ENCODE data around the gene NR1D1.

The NR1D1 gene

DNA sequence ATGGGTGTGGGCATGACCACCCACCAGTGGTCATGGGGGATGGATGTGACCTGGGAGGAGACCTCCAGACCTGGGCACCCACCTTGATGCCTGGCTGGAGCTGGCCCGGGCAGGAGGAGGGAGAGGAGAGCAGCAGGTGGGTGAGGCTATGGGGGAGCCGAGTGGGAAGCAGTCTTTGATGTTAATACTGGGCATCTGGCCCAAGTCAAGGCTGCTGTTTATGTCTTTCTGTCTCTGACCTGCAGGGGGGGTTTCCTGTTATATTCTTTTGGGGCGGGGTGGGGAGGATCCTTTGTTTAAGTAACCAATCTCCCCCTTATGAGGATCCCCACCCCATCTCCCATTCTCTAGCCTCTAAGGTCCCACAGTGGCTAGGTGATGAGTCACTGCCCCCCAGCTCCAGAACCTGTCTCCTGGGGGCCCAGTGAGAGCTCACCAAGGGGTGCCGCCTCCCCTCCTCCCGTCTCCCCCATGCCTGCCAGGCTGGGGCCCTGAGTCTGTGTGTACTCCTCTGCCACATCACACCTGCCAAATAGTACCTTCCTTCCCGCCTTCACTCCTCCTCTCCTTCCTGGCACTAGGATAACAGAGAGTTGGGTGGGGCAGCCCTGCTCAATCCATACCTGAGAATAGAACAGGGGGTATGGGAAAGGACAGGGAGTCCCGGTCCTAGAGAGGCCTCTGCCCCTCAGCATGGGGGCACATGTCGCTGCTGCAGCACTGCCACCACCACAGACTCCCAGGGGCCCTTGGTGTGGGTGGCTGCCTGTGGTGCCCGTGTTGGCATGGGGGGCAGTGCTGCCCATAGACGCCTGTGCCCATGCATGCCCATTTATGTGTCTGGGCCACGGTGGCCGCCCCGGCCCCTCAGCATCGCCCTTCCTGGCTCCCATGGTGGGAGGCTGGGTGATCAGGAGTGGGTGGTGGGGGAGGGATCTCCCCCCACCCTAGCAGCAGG, 30.4 kb downstream of the NR1D1 start:
- CTCF ChIA-PET, result interaction anchor here (0.7 to 19.3 kb wide), 7 partner anchors 9 to 98 kb away, joined by 3 to 273 read pairs (median 5); partner anchors contain the start of gene NR1D1
- POLR2A ChIA-PET, result interaction anchor here (0.5 to 0.8 kb wide), 3 partner anchors 12 to 44 kb away, joined by 3 read pairs; partner anchors contain the start of gene NR1D1

DNA sequence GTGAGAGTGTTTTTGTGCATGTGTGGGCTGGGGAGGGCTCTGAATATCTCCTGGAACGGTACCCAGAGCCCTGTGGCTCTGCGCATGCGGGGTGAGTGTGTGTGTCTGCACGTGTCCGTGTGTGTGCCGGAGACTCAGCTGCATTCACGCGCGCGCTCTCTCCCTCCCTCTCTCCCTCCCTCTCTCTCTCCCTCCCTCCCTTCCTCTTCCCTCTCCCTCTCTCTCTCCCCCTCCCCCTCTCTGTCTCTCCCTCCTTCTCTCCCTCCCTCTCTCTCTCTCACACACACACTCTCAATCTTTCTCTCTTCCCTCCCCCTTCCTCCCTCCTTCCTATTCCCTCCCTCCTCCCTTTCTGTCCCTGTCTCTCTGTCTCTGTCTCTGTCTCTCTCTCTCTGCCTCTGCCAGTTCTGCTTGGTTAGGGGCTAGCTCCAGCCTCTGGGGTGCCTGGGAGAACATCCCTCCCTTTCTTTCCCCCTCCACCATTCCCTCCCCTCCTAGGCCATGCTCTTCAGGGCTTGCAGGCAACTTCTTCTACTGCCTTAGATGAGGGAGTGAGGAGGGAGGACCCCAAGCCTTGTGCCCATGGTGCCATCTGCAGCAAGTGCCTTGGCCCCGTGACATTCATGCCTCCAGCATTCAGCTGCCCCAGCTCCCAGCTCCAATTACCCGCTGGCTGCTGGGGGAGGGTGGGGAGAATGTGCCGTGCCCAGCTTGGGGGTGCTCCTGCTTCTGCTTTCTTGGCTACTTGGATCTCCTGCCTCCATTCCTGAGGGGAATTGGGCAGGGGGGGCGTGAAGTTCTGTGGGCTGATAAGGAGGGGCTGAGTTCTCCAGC, 31.3 kb downstream of the NR1D1 start:
- peak overlapping the region; percentile 41 for H3K4me3 ChIP-seq (ENCODE audit: low read depth, low read length)
- ChIA-PET CTCF (interaction anchor here (0.7 to 19.3 kb wide), 12 partner anchors 8 to 99 kb away, joined by 3 to 273 read pairs (median 4); partner anchors contain the start of gene NR1D1), POLR2A (interaction anchor here (0.5 to 1.1 kb wide), 5 partner anchors 13 to 45 kb away, joined by 3 to 4 read pairs (median 3); partner anchors contain the start of genes MED24 and NR1D1)
- TF ChIP-seq, protein P1, sequence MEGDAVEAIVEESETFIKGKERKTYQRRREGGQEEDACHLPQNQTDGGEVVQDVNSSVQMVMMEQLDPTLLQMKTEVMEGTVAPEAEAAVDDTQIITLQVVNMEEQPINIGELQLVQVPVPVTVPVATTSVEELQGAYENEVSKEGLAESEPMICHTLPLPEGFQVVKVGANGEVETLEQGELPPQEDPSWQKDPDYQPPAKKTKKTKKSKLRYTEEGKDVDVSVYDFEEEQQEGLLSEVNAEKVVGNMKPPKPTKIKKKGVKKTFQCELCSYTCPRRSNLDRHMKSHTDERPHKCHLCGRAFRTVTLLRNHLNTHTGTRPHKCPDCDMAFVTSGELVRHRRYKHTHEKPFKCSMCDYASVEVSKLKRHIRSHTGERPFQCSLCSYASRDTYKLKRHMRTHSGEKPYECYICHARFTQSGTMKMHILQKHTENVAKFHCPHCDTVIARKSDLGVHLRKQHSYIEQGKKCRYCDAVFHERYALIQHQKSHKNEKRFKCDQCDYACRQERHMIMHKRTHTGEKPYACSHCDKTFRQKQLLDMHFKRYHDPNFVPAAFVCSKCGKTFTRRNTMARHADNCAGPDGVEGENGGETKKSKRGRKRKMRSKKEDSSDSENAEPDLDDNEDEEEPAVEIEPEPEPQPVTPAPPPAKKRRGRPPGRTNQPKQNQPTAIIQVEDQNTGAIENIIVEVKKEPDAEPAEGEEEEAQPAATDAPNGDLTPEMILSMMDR (IDR thresholded peaks at IDR 0.05; ENCODE audit: insufficient read depth, low read length, missing control alignments), result no peak
- peak; percentile 36 for DNase-seq (ENCODE audit: low read depth, low spot score)

More for the DNA sequence above, 30.4 kb downstream of the NR1D1 start:
- DNase-seq (ENCODE audit: low read depth, low spot score), result no peak
- no peak overlapping the region; the same call in none of the 2 replicates for H3K4me3 ChIP-seq (ENCODE audit: low read depth, low read length)
- TF ChIP-seq, protein P1 (IDR thresholded peaks at IDR 0.05; ENCODE audit: insufficient read depth, low read length, missing control alignments), result peak; percentile 11

DNA sequence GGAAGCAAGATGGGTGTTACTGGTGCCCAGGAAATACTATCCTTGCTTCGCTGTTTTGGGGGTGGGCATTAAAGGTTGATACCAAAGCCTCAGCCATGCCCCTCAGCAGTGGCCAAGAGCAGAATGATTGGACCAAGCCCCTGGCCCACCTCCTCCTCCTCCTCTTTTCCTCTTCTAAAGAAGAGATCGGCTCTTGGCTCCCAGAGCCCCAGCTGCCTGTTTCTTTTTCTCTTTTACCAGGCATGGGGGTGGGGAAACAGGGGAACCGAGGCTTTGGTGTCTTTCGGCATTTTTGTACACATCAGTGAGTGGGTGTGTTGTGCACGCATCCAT, 31.8 kb downstream of the NR1D1 start:
- CTCF ChIA-PET, result interaction anchor here (0.8 to 19.3 kb wide), 9 partner anchors 8 to 99 kb away, joined by 3 to 273 read pairs (median 4); partner anchors contain the start of gene NR1D1
- peak overlapping the region; percentile 41 for H3K4me3 ChIP-seq (ENCODE audit: low read depth, low read length)
- POLR2A ChIA-PET, result interaction anchor here (1.0 to 1.1 kb wide), 2 partner anchors 14 to 30 kb away, joined by 4 read pairs; partner anchors contain the start of gene MED24
- TF ChIP-seq, protein P1 (IDR thresholded peaks at IDR 0.05; ENCODE audit: insufficient read depth, low read length, missing control alignments), result no peak
- DNase-seq (ENCODE audit: low read depth, low spot score), result no peak

DNA sequence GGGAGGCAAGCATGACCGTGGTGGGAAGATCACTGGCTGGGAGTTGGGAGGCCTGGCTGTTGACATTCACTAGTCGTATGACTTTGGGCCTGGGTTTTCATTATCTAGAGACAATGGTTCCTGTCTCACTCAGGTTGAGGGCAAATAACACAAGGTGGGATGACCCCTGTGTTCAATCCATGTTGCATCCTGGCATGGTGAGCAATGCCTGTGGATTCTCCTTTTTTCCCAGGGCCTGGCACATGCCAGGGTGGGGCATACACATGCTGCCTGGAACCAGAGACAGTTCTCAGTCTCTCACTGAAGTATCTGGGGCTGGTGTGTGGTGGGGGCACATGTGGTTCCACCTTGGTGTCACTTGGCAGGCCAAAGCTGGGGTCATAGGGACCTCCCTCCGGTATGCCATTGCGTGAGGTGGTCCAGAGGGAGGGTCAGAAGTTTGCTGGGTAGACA, 32.2 kb downstream of the NR1D1 start:
- H3K4me3 ChIP-seq (ENCODE audit: low read depth, low read length), result peak overlapping the region; percentile 41
- TF ChIP-seq, protein P1 (IDR thresholded peaks at IDR 0.05; ENCODE audit: insufficient read depth, low read length, missing control alignments), result no peak
- ChIA-PET POLR2A (interaction anchor here (1.0 to 1.1 kb wide), 2 partner anchors 14 to 31 kb away, joined by 4 read pairs; partner anchors contain the start of gene MED24), CTCF (interaction anchor here (1.0 to 19.3 kb wide), 7 partner anchors 9 to 100 kb away, joined by 3 to 273 read pairs (median 10); partner anchors contain the start of gene NR1D1)
- DNase-seq (ENCODE audit: low read depth, low spot score), result no peak

DNA sequence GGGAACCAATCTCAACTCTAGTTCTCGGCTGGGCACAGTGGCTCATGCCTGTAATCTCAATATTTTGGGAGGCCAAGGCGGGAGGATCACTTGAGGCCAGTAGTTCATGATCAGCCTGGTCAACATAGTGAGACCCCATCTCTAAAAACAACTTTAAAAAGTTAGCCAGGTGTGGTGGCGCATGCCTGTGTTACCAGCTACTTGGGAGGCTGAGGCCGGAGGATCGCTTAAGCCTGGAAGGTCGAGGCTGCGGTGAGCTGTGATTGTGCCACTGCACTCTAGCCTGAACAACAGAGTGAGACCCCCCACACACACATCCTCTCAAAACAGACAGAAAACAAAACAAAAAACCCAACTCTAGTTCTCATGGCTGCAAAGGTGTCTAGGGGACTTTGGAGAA, 32.7 kb downstream of the NR1D1 start:
- DNase-seq (ENCODE audit: low read depth, low spot score), result no peak
- ChIA-PET POLR2A (no interaction called here), CTCF (interaction anchor here (0.9 to 19.3 kb wide), 7 partner anchors 9 to 100 kb away, joined by 3 to 273 read pairs (median 3); partner anchors contain the start of gene NR1D1)
- TF ChIP-seq, protein P1 (IDR thresholded peaks at IDR 0.05; ENCODE audit: insufficient read depth, low read length, missing control alignments), result no peak
- H3K4me3 ChIP-seq (ENCODE audit: low read depth, low read length), result no peak overlapping the region

All from AG04449 (cell line).